T-helper 17 cell (primary cell): ENCODE results near the gene AK5. TPM values are rescaled to one million over a fixed set of nuclear protein-coding genes. Genes with fewer than 3 reads are reported as not detected.
"Not testable (repeated sequence)": the region's sequence is repeated elsewhere in the genome, so short reads cannot be mapped to it uniquely, and the experiment has no call there.

ENCODE experiments used
- ATAC-seq: fragments of 150-1000 bp; cut with Tn5 transposase; 2 replicates; pipeline ENCODE4 v1.10.0; 2021; ENCODE audit warnings: mild to moderate bottlenecking, moderate library complexity
- DNase-seq, 3 donors: peaks; one replicate each; pipeline versions ENCODE4 v3.0.0 to v3.0.0-alpha.2; 2020 to 2021
- H3K9me3 ChIP-seq: one replicate; pipeline ENCODE4 v1.7.0; 2013; ENCODE audit warnings: low read length, mild to moderate bottlenecking; ENCODE audit not compliant: control insufficient read depth, poor library complexity, severe bottlenecking
- H3K27ac Mint-ChIP-seq: one replicate; pipeline ENCODE4 v1.8.0; 2022; ENCODE audit warnings: mild to moderate bottlenecking, moderate library complexity, mixed read lengths
- H3K27me3 Mint-ChIP-seq: one replicate; pipeline ENCODE4 v1.8.0; 2022; ENCODE audit warnings: mixed read lengths
- H3K36me3 Mint-ChIP-seq: one replicate; pipeline ENCODE4 v1.8.0; 2022; ENCODE audit warnings: low read depth, mixed read lengths
- H3K4me1 Mint-ChIP-seq: one replicate; pipeline ENCODE4 v1.8.0; 2022; ENCODE audit warnings: mild to moderate bottlenecking, mixed read lengths
- H3K4me3 Mint-ChIP-seq: one replicate; pipeline ENCODE4 v1.8.0; 2022; ENCODE audit warnings: mild to moderate bottlenecking, moderate library complexity, mixed read lengths
- total RNA-seq, 4 donors: library from RNA in 2 of 4; stranded (reverse) in 2 of 4; gene quantifications; one replicate each; pipeline ENCODE4 v1.2.3 and lab custom pipeline; 2022 to 2026

AK5 gene
- total RNA-seq, 2 donors from 2014 or later, result 2.7 to 5.5 TPM

DNA sequence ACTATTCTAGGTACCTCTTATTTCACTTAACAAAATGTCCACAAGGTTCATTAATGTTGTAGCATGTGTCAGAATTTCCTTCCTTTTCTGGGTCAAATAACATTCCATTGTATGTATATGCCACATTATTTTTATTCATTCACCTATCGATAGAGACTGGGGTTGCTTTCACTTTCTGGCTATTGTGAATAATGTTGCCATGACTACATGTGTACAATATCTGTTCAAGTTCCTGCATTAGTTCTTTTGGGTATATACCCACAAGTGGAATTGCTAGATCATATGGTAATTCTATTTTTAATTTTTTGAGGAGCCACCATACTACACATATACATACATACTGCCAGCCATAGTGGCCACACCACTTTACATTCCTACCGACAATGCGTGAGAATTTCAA, 242.2 kb downstream of the AK5 start:
- peaks cover 6% of the 10 kb centered on the region for H3K4me1 Mint-ChIP-seq
- no peaks in the 10 kb centered on the region for H3K9me3 ChIP-seq
- DNase-seq (no peak), ATAC-seq (no peak)
- H3K4me3 Mint-ChIP-seq, result no peak overlapping the region
- no peaks in the 10 kb centered on the region for H3K36me3 Mint-ChIP-seq
- H3K27ac Mint-ChIP-seq, result no peak overlapping the region
- H3K27me3 Mint-ChIP-seq, result no peaks in the 10 kb centered on the region

DNA sequence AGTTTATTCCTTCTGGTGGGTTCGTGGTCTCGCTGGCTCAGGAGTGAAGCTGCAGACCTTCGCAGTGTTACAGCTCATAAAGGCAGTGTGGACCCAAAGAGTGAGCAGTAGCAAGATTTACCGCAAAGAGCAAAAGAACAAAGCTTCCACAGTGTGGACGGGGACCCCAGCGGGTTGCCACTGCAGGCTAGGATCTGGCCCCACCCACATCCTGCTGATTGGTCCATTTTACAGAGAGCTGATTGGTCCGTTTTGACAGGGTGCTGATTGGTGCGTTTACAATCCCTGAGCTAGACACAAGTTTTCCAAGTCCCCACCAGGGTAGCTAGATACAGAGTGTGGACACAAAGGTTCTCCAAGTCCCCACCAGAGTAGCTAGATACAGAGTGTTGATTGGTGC, 249.3 kb downstream of the AK5 start:
- H3K36me3 Mint-ChIP-seq, H3K4me1 Mint-ChIP-seq, H3K4me3 Mint-ChIP-seq, H3K27me3 Mint-ChIP-seq, DNase-seq, H3K27ac Mint-ChIP-seq, ATAC-seq, H3K9me3 ChIP-seq: not testable (repeated sequence)

DNA sequence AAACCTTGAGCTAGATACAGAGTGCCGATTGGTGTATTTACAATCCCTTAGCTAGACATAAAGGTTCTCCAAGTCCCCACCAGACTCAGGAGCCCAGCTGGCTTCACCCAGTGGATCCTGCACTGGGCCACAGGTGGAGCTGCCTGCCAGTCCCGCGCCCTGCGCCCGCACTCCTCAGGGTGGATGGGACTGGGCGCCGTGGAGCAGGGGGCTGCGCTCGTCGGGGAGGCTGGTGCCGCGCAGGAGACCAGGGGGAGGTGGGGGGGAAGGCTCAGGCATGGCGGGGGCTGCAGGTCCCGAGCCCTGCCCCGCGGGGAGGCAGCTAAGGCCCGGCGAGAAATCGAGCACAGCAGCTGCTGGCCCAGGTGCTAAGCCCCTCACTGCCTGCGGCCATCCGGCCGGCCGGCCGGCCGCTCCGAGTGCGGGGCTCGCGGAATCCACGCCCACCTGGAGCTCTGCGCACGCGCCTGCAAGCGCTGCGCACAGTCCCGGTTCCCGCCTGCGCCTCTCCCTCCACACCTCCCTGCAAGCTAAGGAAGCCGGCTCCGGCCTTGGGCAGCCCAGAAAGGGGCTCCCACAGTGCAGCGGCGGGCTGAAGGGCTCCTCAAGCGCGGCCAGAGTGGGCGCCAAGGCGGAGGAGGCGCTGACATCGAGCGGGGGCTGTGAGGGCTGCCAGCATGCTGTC, 249.9 kb downstream of the AK5 start:
- not testable (repeated sequence) for ATAC-seq, H3K27me3 Mint-ChIP-seq, DNase-seq, H3K4me3 Mint-ChIP-seq, H3K4me1 Mint-ChIP-seq, H3K36me3 Mint-ChIP-seq, H3K9me3 ChIP-seq, H3K27ac Mint-ChIP-seq

DNA sequence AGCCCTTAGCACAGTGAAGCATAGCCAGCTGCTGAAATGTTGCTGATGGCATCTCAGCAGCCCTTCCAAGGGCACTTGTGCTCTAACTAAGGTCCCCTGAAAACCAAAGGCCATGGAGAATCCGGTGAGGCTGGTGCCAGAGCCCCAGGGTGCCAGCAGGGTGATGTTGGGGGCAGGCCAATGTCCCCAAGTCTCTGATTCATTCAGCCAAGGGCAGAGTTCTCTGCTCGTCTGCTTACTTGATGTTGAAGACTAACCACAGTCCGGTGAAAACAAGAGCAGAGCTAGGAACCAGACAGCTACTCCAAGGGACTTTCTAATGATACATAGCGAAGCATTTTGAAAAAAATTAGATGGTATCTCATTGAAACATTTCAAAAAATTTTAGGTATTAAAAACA, 250.8 kb downstream of the AK5 start:
- H3K27me3 Mint-ChIP-seq, result no peaks in the 10 kb centered on the region
- no peak overlapping the region for H3K27ac Mint-ChIP-seq
- no peaks in the 10 kb centered on the region for H3K9me3 ChIP-seq
- DNase-seq, result no peak
- peaks cover 3% of the 10 kb centered on the region for H3K4me1 Mint-ChIP-seq
- ATAC-seq, result no peak
- peaks cover 2% of the 10 kb centered on the region for H3K36me3 Mint-ChIP-seq
- no peak overlapping the region for H3K4me3 Mint-ChIP-seq

DNA sequence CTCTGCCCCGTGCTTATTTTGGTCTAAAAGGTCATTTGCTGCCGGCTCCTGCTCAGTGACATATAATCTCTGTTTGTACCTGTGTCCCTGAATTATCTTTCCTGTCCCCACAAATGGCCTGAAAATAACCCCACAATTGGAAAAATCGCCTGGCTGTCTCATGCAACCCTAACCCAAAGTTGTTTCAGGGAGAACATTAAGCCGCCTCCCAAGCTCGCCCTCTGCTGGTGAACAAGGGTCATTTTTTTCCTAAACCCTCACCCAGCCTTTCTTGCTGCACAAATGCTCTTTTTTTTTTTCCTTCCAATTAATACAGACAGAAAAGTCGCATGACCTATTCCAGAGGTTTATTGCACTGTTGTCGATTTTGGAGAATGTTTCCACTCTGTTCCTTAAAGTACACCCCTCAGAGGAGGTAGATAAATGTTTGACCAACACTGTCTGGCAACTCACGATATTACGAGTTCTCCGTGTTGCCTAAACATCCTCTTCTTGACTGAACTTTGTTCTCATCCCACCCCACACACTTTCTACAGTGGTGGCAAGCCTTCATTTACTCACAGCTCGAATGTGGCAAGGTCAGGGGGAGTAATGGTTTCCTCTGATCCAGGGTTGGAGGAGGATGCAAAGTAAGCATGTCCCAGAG, 252.0 kb downstream of the AK5 start:
- ATAC-seq, result peak; percentile 54
- H3K4me1 Mint-ChIP-seq, result peaks cover 3% of the 10 kb centered on the region
- peaks cover 2% of the 10 kb centered on the region for H3K36me3 Mint-ChIP-seq
- no peaks in the 10 kb centered on the region for H3K9me3 ChIP-seq
- no peaks in the 10 kb centered on the region for H3K27me3 Mint-ChIP-seq
- no peak overlapping the region for H3K4me3 Mint-ChIP-seq
- H3K27ac Mint-ChIP-seq, result peak overlapping the region; percentile 48
- DNase-seq, result peak; percentile 24 to 45 (median 25)

DNA sequence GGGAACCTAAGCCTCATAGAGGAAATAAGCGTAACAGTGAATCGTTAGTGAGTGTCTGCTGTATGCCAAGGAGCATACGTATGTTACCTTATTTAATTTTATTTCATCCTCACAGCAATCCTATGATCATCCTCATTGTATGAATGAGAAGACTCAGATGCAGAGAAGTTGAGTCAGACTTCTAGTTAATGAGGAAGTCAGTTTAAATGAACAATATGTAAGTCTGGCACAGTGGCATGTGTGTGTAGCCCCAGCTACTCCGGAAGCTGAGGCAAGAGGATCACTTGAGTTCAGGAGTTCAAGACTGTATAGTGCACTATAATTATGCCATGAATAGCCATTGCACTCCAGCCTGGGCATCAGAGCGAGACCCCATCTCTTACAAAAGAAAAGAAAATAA, 252.6 kb downstream of the AK5 start:
- Mint-ChIP-seq H3K27ac (no peak overlapping the region), H3K27me3 (no peaks in the 10 kb centered on the region), H3K4me3 (no peak overlapping the region), H3K36me3 (peaks cover 2% of the 10 kb centered on the region), H3K4me1 (peaks cover 3% of the 10 kb centered on the region)
- no peak for ATAC-seq
- H3K9me3 ChIP-seq, result no peaks in the 10 kb centered on the region
- no peak for DNase-seq

DNA sequence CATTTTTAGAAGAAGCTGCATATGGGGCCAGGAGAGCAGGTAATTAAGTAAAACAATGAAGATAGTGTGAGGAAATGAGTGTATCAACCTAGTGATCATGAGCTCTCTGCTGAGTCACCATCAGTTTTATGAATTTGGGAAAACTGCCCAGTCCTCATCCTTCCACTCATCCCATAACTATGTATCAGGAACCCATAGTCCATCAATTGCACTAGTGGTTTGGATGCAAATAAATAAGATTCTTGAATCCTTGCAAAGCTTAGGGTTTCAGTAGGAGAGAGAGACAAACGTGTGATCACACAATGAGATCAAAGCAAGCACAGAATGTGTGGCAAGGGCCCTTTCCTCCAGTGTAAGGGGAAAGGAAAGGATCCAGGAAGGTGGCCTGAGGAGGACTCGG, 255.0 kb downstream of the AK5 start:
- ATAC-seq, result no peak

DNA sequence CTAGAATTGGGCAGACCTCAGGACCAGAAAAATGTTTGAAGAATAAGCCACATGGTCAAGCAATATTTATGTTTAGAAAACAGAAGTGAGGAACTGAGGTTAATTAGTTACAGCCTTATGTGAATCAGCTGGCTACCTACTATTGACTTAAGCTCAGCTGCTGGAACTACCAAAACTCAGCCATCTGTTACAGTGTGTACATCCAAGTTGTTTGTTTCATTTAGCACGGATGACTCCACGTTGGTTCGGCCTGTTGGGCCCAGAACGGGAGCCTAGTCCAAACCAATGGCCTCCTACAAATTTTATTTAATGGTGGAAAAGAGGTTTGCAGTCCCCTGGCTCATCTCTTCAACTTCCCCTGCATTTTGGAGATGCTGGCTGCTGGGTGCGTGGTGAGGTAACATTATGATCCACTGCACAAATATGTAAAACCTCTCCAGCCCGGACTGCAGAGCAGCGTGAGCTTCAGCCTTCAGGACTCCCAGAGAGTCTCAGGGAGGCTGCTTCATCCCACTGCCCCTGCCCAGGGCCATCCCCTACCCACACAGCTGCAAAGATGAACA, 257.2 kb downstream of the AK5 start:
- no peak for ATAC-seq
- H3K4me3 Mint-ChIP-seq, result no peak overlapping the region
- no peaks in the 10 kb centered on the region for H3K9me3 ChIP-seq
- DNase-seq, result no peak
- H3K36me3 Mint-ChIP-seq, result no peaks in the 10 kb centered on the region
- no peaks in the 10 kb centered on the region for H3K27me3 Mint-ChIP-seq
- no peaks in the 10 kb centered on the region for H3K4me1 Mint-ChIP-seq
- peak overlapping the region; percentile 3 for H3K27ac Mint-ChIP-seq

More for the DNA sequence above, 255.0 kb downstream of the AK5 start:
- H3K27me3 Mint-ChIP-seq, result no peaks in the 10 kb centered on the region
- H3K27ac Mint-ChIP-seq, result no peak overlapping the region
- DNase-seq, result no peak
- H3K4me3 Mint-ChIP-seq, result no peak overlapping the region
- H3K36me3 Mint-ChIP-seq, result peaks cover 2% of the 10 kb centered on the region
- H3K4me1 Mint-ChIP-seq, result peaks cover 3% of the 10 kb centered on the region
- no peaks in the 10 kb centered on the region for H3K9me3 ChIP-seq

DNA sequence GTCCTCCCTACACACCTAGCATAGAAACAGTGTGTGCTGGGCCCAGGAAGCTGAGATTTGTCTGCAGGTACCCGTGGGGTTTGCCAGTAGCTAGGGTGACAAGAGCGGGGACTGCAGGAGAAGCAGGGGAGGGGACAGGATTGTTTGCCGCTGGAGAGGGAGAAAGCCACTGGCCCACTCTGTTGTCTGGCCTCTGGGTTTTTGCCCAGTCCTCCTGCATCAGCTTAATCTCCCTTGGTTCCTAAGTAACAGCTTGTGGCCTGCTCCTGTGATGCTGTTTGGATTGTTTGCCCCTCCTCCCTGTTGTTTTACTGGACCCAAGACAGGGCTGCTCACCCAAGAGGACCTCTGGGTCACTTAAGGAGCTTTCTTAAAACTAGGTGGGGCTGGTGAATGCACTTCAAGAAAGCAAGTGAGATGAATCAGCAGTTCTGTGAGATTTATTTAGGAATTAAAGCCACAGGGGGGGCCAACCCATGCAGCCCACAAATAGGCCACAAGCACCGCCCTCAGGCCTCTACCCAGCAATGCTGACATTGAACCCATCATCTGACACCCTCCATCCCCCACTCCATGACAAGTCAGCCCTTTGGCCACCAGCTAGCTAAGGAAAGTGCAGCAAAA, 257.8 kb downstream of the AK5 start:
- no peak for ATAC-seq
- Mint-ChIP-seq H3K4me3 (no peak overlapping the region), H3K27ac (peak overlapping the region; percentile 3), H3K36me3 (no peaks in the 10 kb centered on the region), H3K27me3 (no peaks in the 10 kb centered on the region), H3K4me1 (no peaks in the 10 kb centered on the region)
- H3K9me3 ChIP-seq, result no peaks in the 10 kb centered on the region
- DNase-seq, result no peak

DNA sequence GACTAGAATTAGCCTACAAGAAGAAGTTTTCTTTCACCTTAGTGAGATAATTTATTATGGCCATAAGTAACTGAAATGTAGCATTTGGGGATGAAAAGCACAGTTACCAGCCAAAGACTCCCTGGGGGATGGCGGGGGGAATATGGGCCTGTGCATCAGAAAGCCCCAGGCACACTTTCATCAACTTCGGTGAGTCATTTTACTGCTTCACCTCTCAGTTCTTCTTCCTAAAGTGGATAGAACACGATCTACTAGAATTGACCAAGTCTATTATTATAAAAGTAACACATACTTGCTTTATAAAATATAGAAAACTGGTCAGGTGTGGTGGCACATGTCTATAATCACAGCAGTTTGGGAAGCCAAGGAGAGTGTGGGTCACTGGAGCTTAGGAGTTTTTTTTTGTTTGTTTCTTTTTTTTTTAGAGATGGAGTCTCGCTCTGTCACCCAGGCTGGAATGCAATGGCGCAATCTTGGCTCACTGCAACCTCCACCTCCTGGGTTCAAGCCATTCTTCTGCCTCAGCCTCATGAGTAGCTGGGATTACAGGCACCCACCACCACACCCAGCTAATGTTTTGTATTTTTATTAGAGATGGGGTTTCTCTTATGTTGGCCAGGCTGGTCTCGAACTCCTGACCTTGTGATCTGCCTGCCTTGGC, 258.8 kb downstream of the AK5 start:
- H3K27ac Mint-ChIP-seq, result no peak overlapping the region
- H3K4me3 Mint-ChIP-seq, result no peak overlapping the region

DNA sequence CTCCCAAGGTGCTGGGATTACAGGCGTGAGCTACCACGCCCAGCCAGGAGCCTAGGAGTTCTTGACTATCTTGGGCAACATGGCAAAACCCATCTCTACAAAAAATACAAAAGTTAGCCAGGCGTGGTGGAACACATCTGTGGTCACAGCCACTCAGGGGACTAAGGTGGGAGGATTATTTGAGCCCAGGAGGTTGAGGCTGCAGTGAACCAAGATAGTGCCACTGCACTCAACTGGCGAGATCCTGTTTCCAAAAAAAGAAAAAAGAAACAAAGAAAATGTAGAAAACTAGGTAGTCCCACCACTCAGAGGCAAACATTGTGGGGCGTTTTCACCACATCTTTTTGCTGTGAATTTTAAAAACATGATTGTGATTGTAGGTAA, 259.3 kb downstream of the AK5 start:
- H3K4me3 Mint-ChIP-seq, result no peak overlapping the region
- H3K27me3 Mint-ChIP-seq, result no peaks in the 10 kb centered on the region
- DNase-seq (no peak), ATAC-seq (no peak)
- H3K27ac Mint-ChIP-seq, result no peak overlapping the region
- peaks cover 3% of the 10 kb centered on the region for H3K36me3 Mint-ChIP-seq
- no peaks in the 10 kb centered on the region for H3K9me3 ChIP-seq
- no peaks in the 10 kb centered on the region for H3K4me1 Mint-ChIP-seq

More for the DNA sequence above, 258.8 kb downstream of the AK5 start:
- no peaks in the 10 kb centered on the region for H3K4me1 Mint-ChIP-seq
- ATAC-seq, result no peak
- DNase-seq, result no peak
- H3K9me3 ChIP-seq, result no peaks in the 10 kb centered on the region
- no peaks in the 10 kb centered on the region for H3K27me3 Mint-ChIP-seq
- peaks cover 3% of the 10 kb centered on the region for H3K36me3 Mint-ChIP-seq

DNA sequence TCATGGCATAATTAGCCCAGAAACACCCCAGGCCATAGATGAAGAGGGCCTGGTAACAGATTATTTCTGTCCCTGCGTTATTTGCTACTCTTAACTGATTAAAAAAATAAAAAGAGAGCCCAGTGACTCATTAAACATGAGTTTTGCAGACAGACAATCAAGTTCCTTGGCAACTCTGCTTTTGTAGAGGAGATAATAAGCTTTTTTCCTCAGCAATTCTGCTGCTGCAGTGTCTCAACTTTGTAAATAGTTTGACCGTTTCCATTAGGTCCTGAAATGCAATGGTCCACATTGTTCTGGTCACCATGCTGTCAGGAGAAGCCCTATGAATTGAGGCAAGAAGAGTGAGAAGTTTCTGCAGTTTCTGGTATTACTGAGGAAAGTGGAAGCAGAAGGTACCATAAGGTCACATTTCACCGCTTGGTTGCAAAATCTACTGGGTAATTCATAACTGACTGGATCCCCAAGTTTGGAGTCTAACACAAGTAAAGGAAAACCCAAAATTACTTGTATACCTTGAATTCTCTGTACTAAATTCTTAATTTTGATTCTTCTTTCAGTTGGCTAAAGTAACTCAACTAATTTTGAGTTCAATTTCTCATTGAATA, 261.1 kb downstream of the AK5 start:
- H3K9me3 ChIP-seq, result no peaks in the 10 kb centered on the region
- Mint-ChIP-seq H3K36me3 (peaks cover 3% of the 10 kb centered on the region), H3K27ac (no peak overlapping the region), H3K4me1 (no peaks in the 10 kb centered on the region), H3K4me3 (no peak overlapping the region), H3K27me3 (no peaks in the 10 kb centered on the region)
- ATAC-seq (no peak), DNase-seq (no peak)
